ENCODE results near the gene CFAP100.

CFAP100 gene

GRCh38 chr3:126442094-126442855, 47.6 kb downstream of the CFAP100 start:
- no peak overlapping the region for H3K27ac ChIP-seq
- TF ChIP-seq, protein P1, sequence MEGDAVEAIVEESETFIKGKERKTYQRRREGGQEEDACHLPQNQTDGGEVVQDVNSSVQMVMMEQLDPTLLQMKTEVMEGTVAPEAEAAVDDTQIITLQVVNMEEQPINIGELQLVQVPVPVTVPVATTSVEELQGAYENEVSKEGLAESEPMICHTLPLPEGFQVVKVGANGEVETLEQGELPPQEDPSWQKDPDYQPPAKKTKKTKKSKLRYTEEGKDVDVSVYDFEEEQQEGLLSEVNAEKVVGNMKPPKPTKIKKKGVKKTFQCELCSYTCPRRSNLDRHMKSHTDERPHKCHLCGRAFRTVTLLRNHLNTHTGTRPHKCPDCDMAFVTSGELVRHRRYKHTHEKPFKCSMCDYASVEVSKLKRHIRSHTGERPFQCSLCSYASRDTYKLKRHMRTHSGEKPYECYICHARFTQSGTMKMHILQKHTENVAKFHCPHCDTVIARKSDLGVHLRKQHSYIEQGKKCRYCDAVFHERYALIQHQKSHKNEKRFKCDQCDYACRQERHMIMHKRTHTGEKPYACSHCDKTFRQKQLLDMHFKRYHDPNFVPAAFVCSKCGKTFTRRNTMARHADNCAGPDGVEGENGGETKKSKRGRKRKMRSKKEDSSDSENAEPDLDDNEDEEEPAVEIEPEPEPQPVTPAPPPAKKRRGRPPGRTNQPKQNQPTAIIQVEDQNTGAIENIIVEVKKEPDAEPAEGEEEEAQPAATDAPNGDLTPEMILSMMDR (conservative IDR thresholded peaks at IDR 0.05) = no peak
- no peak for TF ChIP-seq ZFX (IDR thresholded peaks at IDR 0.05)

DNA sequence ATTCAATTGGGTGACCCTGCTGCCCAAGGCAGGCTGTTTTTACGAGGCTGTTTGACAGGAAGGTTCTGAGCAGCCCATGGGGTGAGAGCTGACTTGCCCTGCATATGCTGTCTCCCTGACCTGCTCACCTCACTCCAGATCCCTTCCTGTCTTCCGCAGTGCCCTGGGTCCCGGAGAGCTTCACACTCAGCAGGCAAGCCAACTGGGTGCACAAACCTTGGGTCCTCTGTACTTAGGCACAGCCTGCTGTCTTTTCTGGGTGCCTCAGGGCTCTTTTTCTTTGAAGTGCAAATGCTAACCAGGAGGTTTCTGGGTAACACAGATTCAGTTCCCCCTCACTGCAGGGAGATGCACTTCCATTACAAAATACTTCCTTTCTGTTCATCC, 48.1 kb downstream of the CFAP100 start:
- H3K27ac ChIP-seq = no peak overlapping the region
- TF ChIP-seq, protein P1 (conservative IDR thresholded peaks at IDR 0.05) = no peak
- no peak for TF ChIP-seq ZFX (IDR thresholded peaks at IDR 0.05)

GRCh38 chr3:126445506-126445905, 50.8 kb downstream of the CFAP100 start:
- H3K27ac ChIP-seq = no peak overlapping the region
- TF ChIP-seq, protein P1 (conservative IDR thresholded peaks at IDR 0.05) = no peak
- TF ChIP-seq ZFX (IDR thresholded peaks at IDR 0.05) = no peak

- TF ChIP-seq ZFX (IDR thresholded peaks at IDR 0.05) = no peak
- TF ChIP-seq, protein P1 (conservative IDR thresholded peaks at IDR 0.05) = no peak
Measured at GRCh38 chr3:126446301-126446700, 51.6 kb downstream of the CFAP100 start.

DNA sequence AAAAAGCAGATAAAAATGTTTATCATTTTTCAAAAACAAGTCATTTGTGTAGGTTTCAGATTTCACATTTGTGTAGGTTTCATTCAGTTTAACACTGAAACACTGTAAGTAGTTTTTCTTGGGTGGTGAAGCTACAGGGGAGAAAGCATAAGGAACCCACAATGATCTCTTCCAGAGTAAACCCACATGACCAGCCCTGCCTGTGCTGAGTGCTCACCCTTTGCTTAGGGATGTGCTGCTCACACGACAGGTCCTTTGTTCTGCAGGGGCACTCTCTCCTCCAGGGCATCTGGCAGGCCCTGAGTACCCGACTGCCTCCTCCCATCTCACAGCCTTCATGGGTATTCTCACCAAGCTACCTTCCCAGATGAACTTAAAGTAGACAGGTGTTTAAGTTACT, 52.1 kb downstream of the CFAP100 start:
- no peak for TF ChIP-seq ZFX (IDR thresholded peaks at IDR 0.05)
- TF ChIP-seq, protein P1 (conservative IDR thresholded peaks at IDR 0.05) = no peak
- H3K27ac ChIP-seq = no peak overlapping the region

More at GRCh38 chr3:126446301-126446700, 51.6 kb downstream of the CFAP100 start:
- no peak overlapping the region for H3K27ac ChIP-seq

DNA sequence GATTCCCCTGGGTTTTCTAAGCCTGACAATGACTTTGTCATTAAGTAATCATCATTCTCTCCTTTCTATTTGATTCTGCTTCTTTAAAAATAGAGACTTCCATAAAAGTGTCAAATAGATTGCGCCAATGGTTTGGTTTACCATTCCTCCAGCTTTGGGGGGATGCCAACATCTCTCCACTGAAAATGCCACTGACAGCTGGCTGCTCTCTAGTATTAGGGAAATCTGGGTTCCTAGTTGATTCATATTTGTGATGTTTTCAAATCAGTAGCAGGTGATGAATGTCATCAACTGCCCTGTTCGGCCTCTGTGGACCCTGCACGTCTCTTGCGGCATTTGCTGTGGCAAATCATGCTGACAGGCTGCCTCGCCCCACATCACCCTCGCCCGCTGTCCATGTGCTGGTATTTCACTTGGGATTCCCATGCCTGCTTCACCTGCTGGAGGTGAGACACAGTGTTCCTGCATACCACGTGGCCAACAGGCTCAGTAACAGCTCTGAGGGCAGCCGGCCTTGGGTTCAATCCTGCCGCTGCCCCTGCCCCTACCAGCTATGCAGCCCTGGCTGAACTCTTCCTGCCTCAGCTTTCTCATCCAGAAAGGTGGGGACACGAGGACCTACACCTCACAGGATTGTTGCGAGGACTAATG, 52.9 kb downstream of the CFAP100 start:
- no peak for TF ChIP-seq ZFX (IDR thresholded peaks at IDR 0.05)
- TF ChIP-seq, protein P1 (conservative IDR thresholded peaks at IDR 0.05) = no peak
- H3K27ac ChIP-seq = no peak overlapping the region

DNA sequence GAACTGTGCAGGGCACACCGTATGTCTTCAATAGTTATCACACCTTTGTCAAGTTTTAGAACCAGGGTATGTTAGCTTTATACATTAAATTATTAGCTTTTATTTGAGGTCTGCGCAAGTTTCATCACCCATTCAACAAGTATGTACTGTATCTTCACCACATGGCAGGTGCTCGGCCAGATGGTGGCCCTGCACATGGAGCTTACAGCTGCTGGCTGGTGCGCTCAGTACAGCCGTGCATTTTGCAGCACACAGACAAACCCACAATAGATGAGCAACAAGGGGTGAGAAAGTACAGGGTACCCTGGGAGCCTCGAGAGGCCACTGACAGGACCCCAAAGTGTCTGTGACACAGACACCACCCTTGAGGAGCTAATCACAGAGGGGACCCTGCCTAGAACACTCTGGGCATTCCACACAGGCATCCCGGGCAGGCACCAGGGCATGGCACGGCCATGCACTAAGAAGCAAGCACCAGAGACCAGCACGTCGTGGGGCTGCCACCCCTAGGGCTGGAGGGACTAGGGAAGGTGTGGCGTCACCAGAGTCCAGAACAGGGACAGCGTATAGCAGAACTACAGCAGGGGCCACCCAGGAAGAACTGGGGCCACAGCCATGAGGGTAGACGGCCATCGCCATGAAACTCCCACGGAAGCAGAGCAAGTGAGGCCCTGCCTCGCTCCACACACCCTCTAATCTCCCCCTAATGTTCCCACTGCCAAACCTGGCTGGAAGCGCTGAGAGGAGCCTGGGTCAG, 53.6 kb downstream of the CFAP100 start:
- TF ChIP-seq, protein P1 (conservative IDR thresholded peaks at IDR 0.05) = no peak
- no peak for TF ChIP-seq ZFX (IDR thresholded peaks at IDR 0.05)
- H3K27ac ChIP-seq = no peak overlapping the region

Measured in C4-2B (cell line).